ENCODE measurements around the gene GTPBP4. TPM values are rescaled to one million over a fixed set of nuclear protein-coding genes. Genes with fewer than 3 reads are reported as not detected.

GTPBP4 gene
- total and polyA plus RNA-seq, 9 of the 15 experiments (the other 6 are each of a cell fraction or from before 2014, with no cell fraction given), result 79.0 to 155 (median 128) TPM

- Histone ChIP-seq H3K27ac (ENCODE audit: extremely low read depth, low read depth, low read length) (no peak overlapping the region), H3K36me3 (ENCODE audit: control insufficient read depth, insufficient read depth, low read length) (0 out of 3 replicates have a peak, but pooled peaks cover under 1% of the 10 kb centered on the region), H3K4me2 (ENCODE audit: insufficient read depth, low read length) (no peak overlapping the region), H4K20me1 (replicated peaks; ENCODE audit: control insufficient read depth, insufficient read depth, low read length) (no peaks in the 10 kb centered on the region), H3K9me3 (replicated peaks; ENCODE audit: control insufficient read depth, insufficient read depth, low read depth, low read length) (peaks cover 24% of the 10 kb centered on the region), H3K79me2 (ENCODE audit: control insufficient read depth, insufficient read depth, low read length) (no peaks in the 10 kb centered on the region), H3K4me1 (replicated peaks in 1 of 2; ENCODE audit: control insufficient read depth in 2 of 2, insufficient read depth in 2 of 2, low read length in 2 of 2) (peaks cover 0 to 4% of the 10 kb centered on the region in 2 experiments; a peak in 1 of 5 replicates), H3K9ac (ENCODE audit: insufficient read depth in 1 of 2, low read depth in 2 of 2, low read length in 2 of 2) (no peak overlapping the region), H2AFZ (ENCODE audit: low read depth, low read length) (no peak overlapping the region), H3K9me1 (ENCODE audit: control insufficient read depth, insufficient read depth, low read length) (no peaks in the 10 kb centered on the region), H3K27me3 (ENCODE audit: control insufficient read depth in 2 of 2, insufficient read depth in 2 of 2, low read length in 2 of 2) (no peaks in the 10 kb centered on the region), H3K4me3 (no peak overlapping the region)
- no TSS peak for BruUV-seq (replicated peaks)
- ChIA-PET CTCF (ENCODE audit: low intra/inter-chr PET ratio) (no interaction called here), POLR2A (no interaction called here)
- intact Hi-C loops (cut with micrococcal nuclease) (no loop called here), in situ Hi-C loops (cut with MboI) (no loop called here)
- WGBS (ENCODE audit: insufficient coverage, low coverage, missing lambda C conversion rate), result 48% methylated on average over 5 of the region's 5 CpGs
- FAIRE-seq, result no peak
- DNase-seq (ENCODE audit: extremely low read depth in 1 of 4, low spot score in 3 of 4), result no peak
- ATAC-seq, result no peak
- TF ChIP-seq KHSRP (IDR thresholded peaks at IDR 0.05) (no peak), MYC (IDR thresholded peaks at IDR 0.05; ENCODE audit: low read depth, low read length) (no peak), MYC (CRISPR knock-in tag; IDR thresholded peaks at IDR 0.05; ENCODE audit: borderline replicate concordance, low read depth) (no peak), E2F3 (CRISPR knock-in tag; IDR thresholded peaks at IDR 0.05) (no peak), SAP30 (IDR thresholded peaks at IDR 0.05; ENCODE audit: borderline replicate concordance, insufficient read depth, low read depth, low read length, poor library complexity, severe bottlenecking) (no peak), CBX3 (IDR thresholded peaks at IDR 0.05; ENCODE audit: borderline replicate concordance in 1 of 2, low read length in 2 of 2) (peak in 1 of 2 experiments; percentile 93; a peak in 2 of 3 replicates), YY1 (IDR thresholded peaks at IDR 0.05; ENCODE audit: borderline replicate concordance in 1 of 3, control insufficient read depth in 1 of 3, extremely low read depth in 1 of 3, insufficient read depth in 3 of 3, insufficient read length in 1 of 3, insufficient replicate concordance in 2 of 3, low read depth in 1 of 3, low read length in 2 of 3) (peak in 1 of 3 experiments; percentile 37), ZNF431 (CRISPR knock-in tag; IDR thresholded peaks at IDR 0.05) (no peak), ZSCAN29 (IDR thresholded peaks at IDR 0.05) (no peak), ARNT (IDR thresholded peaks at IDR 0.05) (no peak), CBX5 (IDR thresholded peaks at IDR 0.05; ENCODE audit: borderline replicate concordance, low read depth) (peak; percentile 90), ARID3B (CRISPR knock-in tag; IDR thresholded peaks at IDR 0.05; ENCODE audit: borderline replicate concordance) (no peak), ELK1 (CRISPR knock-in tag; IDR thresholded peaks at IDR 0.05) (no peak), ERF (CRISPR knock-in tag; IDR thresholded peaks at IDR 0.05) (no peak), ZNF57 (CRISPR knock-in tag; IDR thresholded peaks at IDR 0.05) (no peak), ZC3H4 (CRISPR knock-in tag; IDR thresholded peaks at IDR 0.05; ENCODE audit: borderline replicate concordance) (no peak), RBFOX2 (IDR thresholded peaks at IDR 0.05; ENCODE audit: low read depth, low read length) (no peak), ELF2 (CRISPR knock-in tag; IDR thresholded peaks at IDR 0.05) (no peak), NCOR1 (IDR thresholded peaks at IDR 0.05) (no peak), TRIM28 (IDR thresholded peaks at IDR 0.05) (peak; percentile 85), RB1 (IDR thresholded peaks at IDR 0.05; ENCODE audit: low read depth) (no peak)
Measured at GRCh38 chr10:980468-981093, 7.7 kb upstream of the GTPBP4 start.

Data from K562 (cell line).